ENCODE results near the gene PLA2G4C. TPM values are rescaled to one million over a fixed set of nuclear protein-coding genes. Genes with fewer than 3 reads are reported as not detected.
A peak's percentile ranks its signal among the peaks of the same experiment; 100 is the strongest.

PLA2G4C gene
- total RNA-seq, 1 donor from 2014 or later, result 4.1 TPM

- no peak for FAIRE-seq
- Mint-ChIP-seq H3K9me3 (ENCODE audit: unreplicated experiment) (no peaks in the 10 kb centered on the region), H3K27me3 (ENCODE audit: low read depth, unreplicated experiment) (peaks cover 12% of the 10 kb centered on the region), H3K36me3 (ENCODE audit: low read depth, unreplicated experiment) (no peaks in the 10 kb centered on the region), H3K4me1 (ENCODE audit: low read depth, unreplicated experiment) (no peaks in the 10 kb centered on the region), H3K27ac (ENCODE audit: unreplicated experiment) (no peak overlapping the region), H3K4me3 (ENCODE audit: unreplicated experiment) (no peak overlapping the region)
- Histone ChIP-seq H3K4me3 (ENCODE audit: insufficient read depth, low read depth, low read length) (no peak overlapping the region), H3K9me3 (ENCODE audit: insufficient read depth, low read depth, low read length) (no peaks in the 10 kb centered on the region), H3K9ac (ENCODE audit: low read length) (no peak overlapping the region), H2AFZ (ENCODE audit: low read depth, low read length) (no peak overlapping the region), H3K27me3 (ENCODE audit: insufficient read depth, low read length) (no peaks in the 10 kb centered on the region), H3K4me2 (ENCODE audit: low read length) (no peak overlapping the region), H3K4me1 (ENCODE audit: insufficient read depth, low read length) (no peaks in the 10 kb centered on the region), H3K79me2 (ENCODE audit: insufficient read depth, low read length) (no peaks in the 10 kb centered on the region), H3K27ac (ENCODE audit: low read depth, low read length) (no peak overlapping the region), H3K36me3 (ENCODE audit: insufficient read depth, low read length) (no peaks in the 10 kb centered on the region), H4K20me1 (ENCODE audit: insufficient read depth, low read length) (no peaks in the 10 kb centered on the region)
- TF ChIP-seq CTCF (IDR thresholded peaks at IDR 0.05; ENCODE audit: insufficient read depth, low read depth, low read length), result no peak
- TF ChIP-seq EZH2 (IDR thresholded peaks at IDR 0.05; ENCODE audit: insufficient read depth, low read length), result no peak
- no peak for DNase-seq (ENCODE audit: low read depth)
Measured at GRCh38 chr19:48029431-48029830, 81.2 kb downstream of the PLA2G4C start.

GRCh38 chr19:48025480-48025879 is 85.1 kb downstream of the PLA2G4C start:
- Histone ChIP-seq H3K9me3 (ENCODE audit: insufficient read depth, low read depth, low read length) (no peaks in the 10 kb centered on the region), H3K4me1 (ENCODE audit: insufficient read depth, low read length) (no peaks in the 10 kb centered on the region), H3K27me3 (ENCODE audit: insufficient read depth, low read length) (no peaks in the 10 kb centered on the region), H2AFZ (ENCODE audit: low read depth, low read length) (no peak overlapping the region), H3K27ac (ENCODE audit: low read depth, low read length) (no peak overlapping the region), H3K4me2 (ENCODE audit: low read length) (no peak overlapping the region), H4K20me1 (ENCODE audit: insufficient read depth, low read length) (no peaks in the 10 kb centered on the region), H3K9ac (ENCODE audit: low read length) (no peak overlapping the region), H3K36me3 (ENCODE audit: insufficient read depth, low read length) (no peaks in the 10 kb centered on the region), H3K79me2 (ENCODE audit: insufficient read depth, low read length) (no peaks in the 10 kb centered on the region), H3K4me3 (ENCODE audit: insufficient read depth, low read depth, low read length) (no peak overlapping the region)
- peak overlapping the region; percentile 58 for H3K27ac Mint-ChIP-seq (ENCODE audit: unreplicated experiment)
- peaks cover 19% of the 10 kb centered on the region for H3K27me3 Mint-ChIP-seq (ENCODE audit: low read depth, unreplicated experiment)
- H3K4me1 Mint-ChIP-seq (ENCODE audit: low read depth, unreplicated experiment), result no peaks in the 10 kb centered on the region
- no peak for TF ChIP-seq CTCF (IDR thresholded peaks at IDR 0.05; ENCODE audit: insufficient read depth, low read depth, low read length)
- TF ChIP-seq EZH2 (IDR thresholded peaks at IDR 0.05; ENCODE audit: insufficient read depth, low read length), result no peak
- H3K9me3 Mint-ChIP-seq (ENCODE audit: unreplicated experiment), result peaks cover 3% of the 10 kb centered on the region
- DNase-seq (ENCODE audit: low read depth), result no peak
- FAIRE-seq, result no peak
- H3K36me3 Mint-ChIP-seq (ENCODE audit: low read depth, unreplicated experiment), result no peaks in the 10 kb centered on the region
- H3K4me3 Mint-ChIP-seq (ENCODE audit: unreplicated experiment), result no peak overlapping the region

- H2AFZ ChIP-seq (ENCODE audit: low read depth, low read length), result no peak overlapping the region
- no peak overlapping the region for H3K4me2 ChIP-seq (ENCODE audit: low read length)
- peaks cover 22% of the 10 kb centered on the region for H3K27me3 Mint-ChIP-seq (ENCODE audit: low read depth, unreplicated experiment)
- FAIRE-seq (no peak), DNase-seq (ENCODE audit: low read depth) (no peak)
- H4K20me1 ChIP-seq (ENCODE audit: insufficient read depth, low read length), result no peaks in the 10 kb centered on the region
- H3K36me3 Mint-ChIP-seq (ENCODE audit: low read depth, unreplicated experiment), result no peaks in the 10 kb centered on the region
- H3K9me3 Mint-ChIP-seq (ENCODE audit: unreplicated experiment), result peaks cover 3% of the 10 kb centered on the region
- no peak for TF ChIP-seq CTCF (IDR thresholded peaks at IDR 0.05; ENCODE audit: insufficient read depth, low read depth, low read length)
- no peaks in the 10 kb centered on the region for H3K36me3 ChIP-seq (ENCODE audit: insufficient read depth, low read length)
- no peaks in the 10 kb centered on the region for H3K4me1 Mint-ChIP-seq (ENCODE audit: low read depth, unreplicated experiment)
- H3K4me3 ChIP-seq (ENCODE audit: insufficient read depth, low read depth, low read length), result no peak overlapping the region
- no peaks in the 10 kb centered on the region for H3K79me2 ChIP-seq (ENCODE audit: insufficient read depth, low read length)
- H3K27ac ChIP-seq (ENCODE audit: low read depth, low read length), result no peak overlapping the region
- H3K9me3 ChIP-seq (ENCODE audit: insufficient read depth, low read depth, low read length), result no peaks in the 10 kb centered on the region
- no peak overlapping the region for H3K4me3 Mint-ChIP-seq (ENCODE audit: unreplicated experiment)
- no peak overlapping the region for H3K9ac ChIP-seq (ENCODE audit: low read length)
- no peaks in the 10 kb centered on the region for H3K4me1 ChIP-seq (ENCODE audit: insufficient read depth, low read length)
- no peaks in the 10 kb centered on the region for H3K27me3 ChIP-seq (ENCODE audit: insufficient read depth, low read length)
- no peak overlapping the region for H3K27ac Mint-ChIP-seq (ENCODE audit: unreplicated experiment)
Measured at GRCh38 chr19:48023518-48023917, 87.1 kb downstream of the PLA2G4C start.

All from astrocyte (in vitro differentiated cells and primary cell).